ENCODE data around the gene SLC34A2.

SLC34A2 gene

DNA sequence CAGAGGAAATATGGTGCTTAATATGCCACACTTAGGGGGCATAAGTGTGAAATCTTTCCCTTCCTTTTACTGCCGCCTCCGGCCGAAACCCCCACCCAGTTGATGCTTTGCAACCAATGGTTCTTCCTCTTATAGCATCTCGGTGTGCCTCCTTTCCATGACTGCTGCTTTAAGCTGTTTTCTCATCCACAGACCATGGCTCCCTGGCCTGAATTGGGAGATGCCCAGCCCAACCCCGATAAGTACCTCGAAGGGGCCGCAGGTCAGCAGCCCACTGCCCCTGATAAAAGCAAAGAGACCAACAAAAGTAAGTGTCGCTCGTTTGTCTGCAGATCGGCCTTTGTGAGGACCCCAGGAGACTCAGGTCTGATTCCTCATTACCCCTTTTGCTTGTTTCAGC is 6.7 kb downstream of the SLC34A2 start:
- no peak overlapping the region for H3K4me3 ChIP-seq (replicated peaks; ENCODE audit: low read depth, low read length)
- TF ChIP-seq, protein P1, sequence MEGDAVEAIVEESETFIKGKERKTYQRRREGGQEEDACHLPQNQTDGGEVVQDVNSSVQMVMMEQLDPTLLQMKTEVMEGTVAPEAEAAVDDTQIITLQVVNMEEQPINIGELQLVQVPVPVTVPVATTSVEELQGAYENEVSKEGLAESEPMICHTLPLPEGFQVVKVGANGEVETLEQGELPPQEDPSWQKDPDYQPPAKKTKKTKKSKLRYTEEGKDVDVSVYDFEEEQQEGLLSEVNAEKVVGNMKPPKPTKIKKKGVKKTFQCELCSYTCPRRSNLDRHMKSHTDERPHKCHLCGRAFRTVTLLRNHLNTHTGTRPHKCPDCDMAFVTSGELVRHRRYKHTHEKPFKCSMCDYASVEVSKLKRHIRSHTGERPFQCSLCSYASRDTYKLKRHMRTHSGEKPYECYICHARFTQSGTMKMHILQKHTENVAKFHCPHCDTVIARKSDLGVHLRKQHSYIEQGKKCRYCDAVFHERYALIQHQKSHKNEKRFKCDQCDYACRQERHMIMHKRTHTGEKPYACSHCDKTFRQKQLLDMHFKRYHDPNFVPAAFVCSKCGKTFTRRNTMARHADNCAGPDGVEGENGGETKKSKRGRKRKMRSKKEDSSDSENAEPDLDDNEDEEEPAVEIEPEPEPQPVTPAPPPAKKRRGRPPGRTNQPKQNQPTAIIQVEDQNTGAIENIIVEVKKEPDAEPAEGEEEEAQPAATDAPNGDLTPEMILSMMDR (IDR thresholded peaks at IDR 0.05; ENCODE audit: low read length, missing control alignments): no peak
- no peak for DNase-seq (ENCODE audit: low read depth)

DNA sequence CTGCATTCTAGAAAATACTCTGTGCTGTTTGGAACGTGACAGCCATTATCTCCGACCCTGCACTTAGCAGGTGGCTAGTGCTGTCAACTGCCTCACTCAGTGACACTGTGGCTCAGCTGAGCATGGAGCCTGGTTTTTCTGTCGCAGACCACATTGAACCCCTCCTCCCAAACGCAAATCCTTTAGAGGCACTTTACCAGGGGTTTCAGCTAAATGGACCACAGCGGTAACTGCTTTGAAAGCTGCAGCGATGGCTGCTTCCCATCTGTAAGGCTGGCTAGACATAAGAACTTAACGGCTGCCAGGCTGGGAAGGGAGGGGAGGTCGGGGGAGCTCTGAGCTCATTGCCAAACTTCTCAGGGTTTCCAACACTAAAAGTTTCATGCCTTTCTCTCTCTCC is 8.1 kb downstream of the SLC34A2 start:
- TF ChIP-seq, protein P1 (IDR thresholded peaks at IDR 0.05; ENCODE audit: low read length, missing control alignments): no peak
- no peak for DNase-seq (ENCODE audit: low read depth)
- H3K4me3 ChIP-seq (replicated peaks; ENCODE audit: low read depth, low read length): no peak overlapping the region

DNA sequence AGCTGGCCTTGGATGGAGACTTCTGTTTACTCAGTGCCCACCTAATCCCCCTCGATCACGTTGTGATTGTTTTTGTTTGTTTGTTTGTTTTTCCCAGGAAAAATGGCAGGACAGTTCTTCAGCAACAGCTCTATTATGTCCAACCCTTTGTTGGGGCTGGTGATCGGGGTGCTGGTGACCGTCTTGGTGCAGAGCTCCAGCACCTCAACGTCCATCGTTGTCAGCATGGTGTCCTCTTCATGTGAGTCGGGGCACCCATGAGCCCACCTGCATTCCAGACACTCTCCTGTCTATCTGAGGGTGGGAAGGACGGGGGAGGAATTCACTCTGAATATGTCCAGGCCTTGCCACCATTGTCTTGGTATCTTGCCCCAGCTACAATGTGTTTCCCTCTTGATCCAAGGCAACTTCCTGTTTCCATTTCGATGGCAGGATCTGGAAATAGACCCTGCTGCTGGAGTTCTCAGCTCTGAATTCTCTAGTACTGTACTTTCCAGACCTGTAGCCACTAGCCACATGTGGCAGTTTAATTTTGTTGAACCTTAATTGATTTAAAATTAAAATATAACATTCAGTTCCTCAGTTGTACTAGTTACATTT is 10.5 kb downstream of the SLC34A2 start:
- DNase-seq (ENCODE audit: low read depth): no peak
- TF ChIP-seq, protein P1 (IDR thresholded peaks at IDR 0.05; ENCODE audit: low read length, missing control alignments): no peak
- no peak overlapping the region for H3K4me3 ChIP-seq (replicated peaks; ENCODE audit: low read depth, low read length)

DNA sequence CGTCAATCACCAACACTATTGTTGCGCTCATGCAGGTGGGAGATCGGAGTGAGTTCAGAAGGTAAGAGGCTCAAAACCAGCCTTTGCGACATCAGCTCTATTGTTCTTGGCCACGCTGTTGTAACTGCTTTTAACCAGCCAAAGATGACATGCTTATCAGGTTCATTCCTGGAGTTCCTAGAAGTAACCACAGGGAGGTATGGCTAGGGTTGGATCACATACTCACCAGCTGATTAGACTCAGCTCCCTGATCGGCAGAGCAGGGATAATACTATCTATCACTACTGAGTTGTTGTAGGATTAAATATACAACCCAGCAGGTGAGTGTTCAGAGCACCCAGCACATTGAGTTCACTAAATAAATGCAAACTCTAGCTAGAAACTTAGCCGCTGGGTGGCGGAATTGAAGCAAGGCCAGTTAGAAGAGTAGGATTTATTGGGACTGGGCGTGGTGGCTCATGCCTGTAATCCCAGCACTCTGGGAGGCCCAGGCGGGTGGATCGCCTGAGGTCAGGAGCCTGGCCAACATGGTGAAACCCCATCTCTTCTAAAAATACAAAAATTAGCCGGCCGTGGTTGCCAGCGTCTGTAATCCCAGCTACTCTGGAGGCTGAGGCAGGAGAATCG is 12.4 kb downstream of the SLC34A2 start:
- DNase-seq (ENCODE audit: low read depth): peak; percentile 44
- TF ChIP-seq, protein P1 (IDR thresholded peaks at IDR 0.05; ENCODE audit: low read length, missing control alignments): no peak
- no peak overlapping the region for H3K4me3 ChIP-seq (replicated peaks; ENCODE audit: low read depth, low read length)

DNA sequence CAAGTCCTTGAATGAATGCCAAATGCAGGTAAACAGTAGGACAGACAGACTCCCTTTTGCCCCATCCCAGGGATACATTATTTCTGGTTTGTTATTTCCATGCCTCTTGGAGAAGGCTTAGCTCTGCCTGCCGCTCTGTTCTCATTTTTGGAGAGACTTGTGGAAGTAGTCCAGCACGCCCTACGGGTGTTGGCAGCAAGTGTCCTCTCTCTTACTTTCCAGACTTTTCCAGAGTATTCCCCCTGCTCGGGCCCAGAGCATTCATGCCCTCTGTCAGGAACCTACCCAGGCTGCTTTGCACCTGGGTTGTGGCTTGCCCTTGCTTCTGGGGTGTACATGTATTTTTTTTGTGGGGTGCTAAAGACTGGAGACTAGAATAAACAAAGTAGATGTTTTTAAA is 15.3 kb downstream of the SLC34A2 start:
- no peak for DNase-seq (ENCODE audit: low read depth)
- TF ChIP-seq, protein P1 (IDR thresholded peaks at IDR 0.05; ENCODE audit: low read length, missing control alignments): no peak
- H3K4me3 ChIP-seq (replicated peaks; ENCODE audit: low read depth, low read length): no peak overlapping the region

DNA sequence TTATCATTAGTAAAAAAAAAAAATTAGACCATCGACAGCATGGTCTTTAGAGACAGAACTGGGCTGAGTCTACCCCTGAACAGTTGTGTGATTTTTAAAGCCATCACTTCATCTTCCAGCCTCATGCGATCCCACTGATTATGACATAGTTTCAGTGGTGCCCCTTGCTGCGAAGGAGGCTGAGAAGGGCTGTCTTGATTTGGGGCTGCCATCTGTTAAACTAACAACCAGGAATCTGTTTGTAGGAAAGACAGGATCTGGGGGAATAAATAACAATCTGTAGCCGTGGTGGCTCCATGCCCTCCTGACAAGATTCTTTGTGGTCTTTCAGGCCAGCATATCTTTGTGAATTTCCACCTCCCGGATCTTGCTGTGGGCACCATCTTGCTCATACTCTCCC is 17.1 kb downstream of the SLC34A2 start:
- TF ChIP-seq, protein P1 (IDR thresholded peaks at IDR 0.05; ENCODE audit: low read length, missing control alignments): no peak
- no peak overlapping the region for H3K4me3 ChIP-seq (replicated peaks; ENCODE audit: low read depth, low read length)
- no peak for DNase-seq (ENCODE audit: low read depth)

DNA sequence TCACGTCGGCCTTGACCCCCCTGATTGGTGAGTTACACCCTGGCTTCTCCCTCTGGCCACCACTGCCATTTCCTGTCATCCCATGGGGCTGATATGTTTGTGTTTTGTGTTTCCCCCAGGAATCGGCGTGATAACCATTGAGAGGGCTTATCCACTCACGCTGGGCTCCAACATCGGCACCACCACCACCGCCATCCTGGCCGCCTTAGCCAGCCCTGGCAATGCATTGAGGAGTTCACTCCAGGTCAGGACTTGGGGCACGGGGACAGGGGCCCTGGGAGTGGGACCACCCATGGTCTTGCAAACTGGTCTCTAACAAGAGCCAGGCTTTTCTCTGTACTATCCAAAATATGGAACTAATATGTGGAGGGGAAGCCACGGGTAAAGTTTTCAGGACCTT is 18.7 kb downstream of the SLC34A2 start:
- DNase-seq (ENCODE audit: low read depth): no peak
- no peak overlapping the region for H3K4me3 ChIP-seq (replicated peaks; ENCODE audit: low read depth, low read length)
- TF ChIP-seq, protein P1 (IDR thresholded peaks at IDR 0.05; ENCODE audit: low read length, missing control alignments): no peak
